Measurements from ENCODE around the gene OMP. TPM values are rescaled to one million over a fixed set of nuclear protein-coding genes. Genes with fewer than 3 reads are reported as not detected.
A peak's percentile ranks its signal among the peaks of the same experiment; 100 is the strongest.

The OMP gene
- polyA plus RNA-seq, 3 donors: not detected

GRCh38 chr11:77074205-77074604, 28.4 kb upstream of the OMP start:
- Histone ChIP-seq H4K20me1 (ENCODE audit: insufficient read depth, low read length) (no peaks in the 10 kb centered on the region), H3K9me3 (replicated peaks in 1 of 2; ENCODE audit: control insufficient read depth in 1 of 2, insufficient read depth in 1 of 2, low read length in 2 of 2) (no peaks in the 10 kb centered on the region), H3K79me2 (ENCODE audit: insufficient read depth, low read length) (no peaks in the 10 kb centered on the region), H3K4me3 (replicated peaks in 1 of 3; ENCODE audit: low read depth in 2 of 3, low read length in 3 of 3) (no peak overlapping the region), H3K27me3 (ENCODE audit: control insufficient read depth in 2 of 2, insufficient read depth in 2 of 2, low read length in 2 of 2) (no peaks in the 10 kb centered on the region), H2AFZ (ENCODE audit: insufficient read depth, low read depth, low read length, poor library complexity, severe bottlenecking) (no peak overlapping the region), H3K4me2 (replicated peaks; ENCODE audit: extremely low read depth, low read length, poor library complexity, severe bottlenecking) (no peak overlapping the region), H3K36me3 (replicated peaks in 1 of 2; ENCODE audit: control insufficient read depth in 1 of 2, insufficient read depth in 2 of 2, low read length in 2 of 2) (no peaks in the 10 kb centered on the region), H3K4me1 (ENCODE audit: control insufficient read depth in 1 of 2, insufficient read depth in 2 of 2, low read length in 2 of 2) (peaks cover 13 to 15% of the 10 kb centered on the region in 2 donors), H3K27ac (ENCODE audit: low read depth in 1 of 2, low read length in 2 of 2) (no peak overlapping the region), H3K9ac (ENCODE audit: insufficient read depth, low read length, poor library complexity, severe bottlenecking) (no peak overlapping the region)
- Mint-ChIP-seq H3K36me3 (no peaks in the 10 kb centered on the region), H3K27ac (peak overlapping the region in 1 of 7 donors; percentile 19), H3K9me3 (peaks cover 0 to 5% (median 0%) of the 10 kb centered on the region in 7 donors), H3K27me3 (ENCODE audit: low read depth in 3 of 3) (peaks cover 2 to 9% (median 6%) of the 10 kb centered on the region in 3 donors), H3K4me3 (no peak overlapping the region), H3K4me1 (peaks cover 11% of the 10 kb centered on the region)
- WGBS (ENCODE audit: insufficient coverage): 100% methylated on average over 1 of the region's 5 CpGs
- intact Hi-C loops (cut with micrococcal nuclease): no loop called here
- DNase-seq: no peak
- TF ChIP-seq CTCF (IDR thresholded peaks at IDR 0.05): no peak

- 95% methylated on average over 12 of the region's 15 CpGs for WGBS (ENCODE audit: insufficient coverage)
- Mint-ChIP-seq H3K36me3 (no peaks in the 10 kb centered on the region), H3K4me1 (peaks cover 11% of the 10 kb centered on the region), H3K27ac (no peak overlapping the region), H3K9me3 (peaks cover 0 to 5% (median 0%) of the 10 kb centered on the region in 7 donors), H3K4me3 (no peak overlapping the region), H3K27me3 (ENCODE audit: low read depth in 3 of 3) (peaks cover 2 to 8% (median 5%) of the 10 kb centered on the region in 3 donors)
- H3K4me2 ChIP-seq (replicated peaks; ENCODE audit: extremely low read depth, low read length, poor library complexity, severe bottlenecking): no peak overlapping the region
- no peaks in the 10 kb centered on the region for H3K79me2 ChIP-seq (ENCODE audit: insufficient read depth, low read length)
- intact Hi-C loops (cut with micrococcal nuclease): no loop called here
- no peaks in the 10 kb centered on the region for H3K27me3 ChIP-seq (ENCODE audit: control insufficient read depth in 2 of 2, insufficient read depth in 2 of 2, low read length in 2 of 2)
- peaks cover 13 to 15% of the 10 kb centered on the region in 2 donors for H3K4me1 ChIP-seq (ENCODE audit: control insufficient read depth in 1 of 2, insufficient read depth in 2 of 2, low read length in 2 of 2)
- no peaks in the 10 kb centered on the region for H3K36me3 ChIP-seq (replicated peaks in 1 of 2; ENCODE audit: control insufficient read depth in 1 of 2, insufficient read depth in 2 of 2, low read length in 2 of 2)
- no peak overlapping the region for H3K27ac ChIP-seq (ENCODE audit: low read depth in 1 of 2, low read length in 2 of 2)
- no peaks in the 10 kb centered on the region for H4K20me1 ChIP-seq (ENCODE audit: insufficient read depth, low read length)
- TF ChIP-seq CTCF (IDR thresholded peaks at IDR 0.05): no peak
- peak in 1 of 3 donors; percentile 1 for DNase-seq
- no peak overlapping the region for H3K4me3 ChIP-seq (replicated peaks in 1 of 3; ENCODE audit: low read depth in 2 of 3, low read length in 3 of 3)
- H3K9me3 ChIP-seq (replicated peaks in 1 of 2; ENCODE audit: control insufficient read depth in 1 of 2, insufficient read depth in 1 of 2, low read length in 2 of 2): no peaks in the 10 kb centered on the region
- H3K9ac ChIP-seq (ENCODE audit: insufficient read depth, low read length, poor library complexity, severe bottlenecking): no peak overlapping the region
- H2AFZ ChIP-seq (ENCODE audit: insufficient read depth, low read depth, low read length, poor library complexity, severe bottlenecking): no peak overlapping the region
Observed at GRCh38 chr11:77074626-77075221, 27.9 kb upstream of the OMP start.
